ENCODE measurements around the gene SYNDIG1. TPM values are rescaled to one million over a fixed set of nuclear protein-coding genes. Genes with fewer than 3 reads are reported as not detected.
A peak's percentile ranks its signal among the peaks of the same experiment; 100 is the strongest.

The SYNDIG1 gene
- total RNA-seq, 2 experiments from 2014 or later = not detected

DNA sequence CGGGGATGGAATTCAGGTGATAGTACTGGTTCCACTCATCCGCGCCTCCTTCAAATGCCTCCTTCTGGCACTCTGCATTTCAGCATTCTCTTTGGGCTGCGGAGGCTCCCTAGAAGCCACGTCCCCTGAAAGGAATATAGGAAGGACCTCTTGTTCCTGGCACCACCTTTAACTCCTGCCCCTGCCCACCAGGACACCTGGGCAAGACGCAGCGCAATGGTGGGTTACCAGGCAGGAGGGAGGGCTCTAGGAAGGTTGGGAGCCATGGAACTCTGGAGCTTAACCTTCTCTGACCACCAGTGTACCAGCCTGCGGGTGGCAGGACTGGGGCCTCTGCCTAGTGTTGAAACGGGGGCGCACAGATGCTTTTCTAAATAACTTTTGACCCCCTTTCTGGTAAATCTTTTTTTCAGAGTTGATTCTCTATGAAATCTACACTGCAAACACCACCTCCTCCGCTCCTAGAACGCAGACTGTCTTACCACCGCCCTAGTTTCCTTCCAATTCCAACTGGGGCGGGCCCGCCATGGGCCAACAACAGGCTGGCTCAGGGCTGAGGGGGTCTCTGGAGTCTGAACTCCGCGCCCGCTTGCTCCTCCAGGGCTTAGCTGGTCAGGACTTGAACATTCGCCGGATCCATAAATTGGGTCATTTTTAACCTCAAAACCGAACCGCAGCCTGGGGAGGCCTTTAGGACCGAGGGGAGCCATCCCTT, 871 bp upstream of the SYNDIG1 start:
- H3K27me3 Mint-ChIP-seq = peaks cover 54% of the 10 kb centered on the region
- DNase-seq (no peak), ATAC-seq (ENCODE audit: poor library complexity) (no peak)
- Histone ChIP-seq H3K9me3 (ENCODE audit: control insufficient read depth in 1 of 2, insufficient read depth in 1 of 2, low read length in 2 of 2) (peaks cover 0 to 20% of the 10 kb centered on the region in 2 experiments), H3K27ac (ENCODE audit: low read depth in 1 of 2, low read length in 2 of 2) (no peak overlapping the region), H3K4me1 (ENCODE audit: insufficient read depth, low read length) (peaks cover 14% of the 10 kb centered on the region), H3K27me3 (ENCODE audit: control insufficient read depth in 1 of 2, insufficient read depth in 2 of 2, low read length in 2 of 2) (peaks cover 28 to 30% of the 10 kb centered on the region in 2 experiments), H3K4me3 (ENCODE audit: low read length) (no peak overlapping the region), H3K36me3 (ENCODE audit: insufficient read depth, low read length) (no peaks in the 10 kb centered on the region)
- ChIA-PET POLR2A (no interaction called here), CTCF (no interaction called here)
- no peaks in the 10 kb centered on the region for H3K9me3 Mint-ChIP-seq
- peaks cover 10% of the 10 kb centered on the region for H3K4me1 Mint-ChIP-seq (ENCODE audit: low read depth)
- intact Hi-C loops (cut with DNase I, micrococcal nuclease) = no loop called here
- H3K27ac Mint-ChIP-seq = no peak overlapping the region
- H3K4me3 Mint-ChIP-seq = no peak overlapping the region
- TF ChIP-seq CTCF (IDR thresholded peaks at IDR 0.05) = no peak
- H3K36me3 Mint-ChIP-seq (ENCODE audit: low read depth) = no peaks in the 10 kb centered on the region

GRCh38 chr20:24469894-24470745, 691 bp downstream of the SYNDIG1 start:
- no peaks in the 10 kb centered on the region for H3K36me3 ChIP-seq (ENCODE audit: insufficient read depth, low read length)
- ChIA-PET POLR2A (no interaction called here), CTCF (no interaction called here)
- peaks cover 0 to 20% of the 10 kb centered on the region in 2 experiments for H3K9me3 ChIP-seq (ENCODE audit: control insufficient read depth in 1 of 2, insufficient read depth in 1 of 2, low read length in 2 of 2)
- H3K27me3 ChIP-seq (ENCODE audit: control insufficient read depth in 1 of 2, insufficient read depth in 2 of 2, low read length in 2 of 2) = peaks cover 26 to 30% of the 10 kb centered on the region in 2 experiments
- Mint-ChIP-seq H3K36me3 (ENCODE audit: low read depth) (no peaks in the 10 kb centered on the region), H3K27ac (no peak overlapping the region), H3K4me1 (ENCODE audit: low read depth) (peaks cover 10% of the 10 kb centered on the region), H3K27me3 (peaks cover 68% of the 10 kb centered on the region), H3K9me3 (no peaks in the 10 kb centered on the region), H3K4me3 (peak overlapping the region; percentile 63)
- intact Hi-C loops (cut with DNase I, micrococcal nuclease) = no loop called here
- no peak overlapping the region for H3K27ac ChIP-seq (ENCODE audit: low read depth in 1 of 2, low read length in 2 of 2)
- TF ChIP-seq CTCF (IDR thresholded peaks at IDR 0.05) = no peak
- DNase-seq = no peak
- peaks cover 14% of the 10 kb centered on the region for H3K4me1 ChIP-seq (ENCODE audit: insufficient read depth, low read length)
- no peak overlapping the region for H3K4me3 ChIP-seq (ENCODE audit: low read length)
- ATAC-seq (ENCODE audit: poor library complexity) = no peak

- Mint-ChIP-seq H3K4me3 (peak overlapping the region; percentile 74), H3K9me3 (no peaks in the 10 kb centered on the region), H3K27me3 (peaks cover 68% of the 10 kb centered on the region), H3K4me1 (ENCODE audit: low read depth) (peaks cover 10% of the 10 kb centered on the region), H3K36me3 (ENCODE audit: low read depth) (no peaks in the 10 kb centered on the region), H3K27ac (no peak overlapping the region)
- no peak for DNase-seq
- intact Hi-C loops (cut with DNase I, micrococcal nuclease) = no loop called here
- Histone ChIP-seq H3K36me3 (ENCODE audit: insufficient read depth, low read length) (no peaks in the 10 kb centered on the region), H3K4me1 (ENCODE audit: insufficient read depth, low read length) (peaks cover 14% of the 10 kb centered on the region), H3K9me3 (ENCODE audit: control insufficient read depth in 1 of 2, insufficient read depth in 1 of 2, low read length in 2 of 2) (peaks cover 0 to 20% of the 10 kb centered on the region in 2 experiments), H3K27me3 (ENCODE audit: control insufficient read depth in 1 of 2, insufficient read depth in 2 of 2, low read length in 2 of 2) (peaks cover 29 to 30% of the 10 kb centered on the region in 2 experiments), H3K27ac (ENCODE audit: low read depth in 1 of 2, low read length in 2 of 2) (no peak overlapping the region), H3K4me3 (ENCODE audit: low read length) (no peak overlapping the region)
- no peak for ATAC-seq (ENCODE audit: poor library complexity)
- CTCF ChIA-PET = no interaction called here
- POLR2A ChIA-PET = interaction anchor here (0.6 kb wide), 1 partner anchor 120 kb away, joined by 4 read pairs; no protein-coding TSS in a partner anchor
- TF ChIP-seq CTCF (IDR thresholded peaks at IDR 0.05) = no peak
Measured at GRCh38 chr20:24470746-24471582, 1.5 kb downstream of the SYNDIG1 start.
